ENCODE data around the gene SCLT1. TPM values are rescaled to one million over a fixed set of nuclear protein-coding genes. Genes with fewer than 3 reads are reported as not detected.

SCLT1 gene
- total and polyA plus RNA-seq, 2 donors (not counting 1 experiment from before 2014, with no cell fraction given): 3.5 to 27.2 TPM

DNA sequence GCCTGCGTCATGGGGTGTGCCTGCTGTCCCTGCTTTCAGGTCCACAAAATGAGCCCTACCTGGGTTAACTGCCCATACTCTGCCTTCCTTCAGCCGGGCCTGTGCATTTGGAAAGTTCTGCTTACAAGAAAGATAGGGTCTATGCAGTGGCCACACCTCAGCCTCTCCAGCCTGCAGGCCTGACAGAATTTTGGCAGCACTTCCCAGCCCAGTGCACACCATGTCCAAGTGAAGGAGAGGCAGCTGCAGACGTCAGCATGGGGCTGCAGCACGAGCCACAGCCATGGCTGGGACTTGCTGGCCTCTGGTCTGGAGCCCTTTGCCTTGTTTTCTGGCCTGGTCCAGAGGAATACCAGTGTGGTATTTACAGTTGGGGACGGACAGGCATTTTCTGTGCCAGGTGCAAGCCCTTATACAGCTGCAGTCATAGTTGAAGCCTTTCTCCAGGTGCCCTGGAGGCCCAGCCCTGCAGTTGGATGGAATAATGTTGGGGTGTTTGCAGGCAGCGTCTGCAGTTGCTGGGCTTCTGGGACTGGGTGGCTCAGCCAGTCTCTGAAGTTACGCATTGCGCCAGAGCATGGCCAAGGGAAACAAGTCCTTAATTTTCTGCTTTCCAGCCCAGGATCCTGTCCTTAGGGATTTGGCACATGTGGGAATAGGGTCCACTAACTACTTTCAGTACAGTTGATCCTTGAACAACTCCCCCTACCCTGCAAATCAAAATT lies 257.7 kb downstream of the SCLT1 start:
- Histone ChIP-seq H3K36me3 (replicated peaks in 1 of 2; ENCODE audit: control extremely low read depth in 1 of 2, control insufficient read depth in 1 of 2, extremely low read depth in 1 of 2, insufficient read depth in 2 of 2, low read length in 1 of 2) (peaks cover 0 to 16% of the 10 kb centered on the region in 2 experiments), H4K20me1 (ENCODE audit: control insufficient read depth, insufficient read depth, low read length, poor library complexity, severe bottlenecking) (peaks cover 92% of the 10 kb centered on the region), H3K27ac (ENCODE audit: low read length in 2 of 2) (no peak overlapping the region), H3K79me2 (ENCODE audit: control insufficient read depth, insufficient read depth, low read length) (peaks cover 98% of the 10 kb centered on the region), H2AFZ (ENCODE audit: insufficient read depth, low read depth, low read length, poor library complexity, severe bottlenecking) (no peak overlapping the region), H3K4me2 (replicated peaks; ENCODE audit: low read depth, low read length, poor library complexity, severe bottlenecking) (no peak overlapping the region), H3K9me3 (ENCODE audit: control extremely low read depth in 1 of 3, control insufficient read depth in 2 of 3, insufficient read depth in 1 of 3, low read length in 2 of 3) (no peaks in the 10 kb centered on the region), H3K9ac (ENCODE audit: low read length) (no peak overlapping the region), H3K4me1 (ENCODE audit: control insufficient read depth in 2 of 2, insufficient read depth in 2 of 2, low read length in 2 of 2) (peaks cover 10 to 18% of the 10 kb centered on the region in 2 donors), H3K27me3 (replicated peaks in 1 of 4; ENCODE audit: control extremely low read depth in 1 of 4, control insufficient read depth in 3 of 4, insufficient read depth in 4 of 4, low read length in 3 of 4) (no peaks in the 10 kb centered on the region), H3K4me3 (ENCODE audit: control extremely low read depth in 1 of 5, extremely low read depth in 1 of 5, insufficient read depth in 1 of 5, low read depth in 2 of 5, low read length in 4 of 5) (no peak overlapping the region)
- POLR2A ChIA-PET: no interaction called here
- CTCF ChIA-PET: no interaction called here
- H3K4me1 Mint-ChIP-seq: peaks cover 48% of the 10 kb centered on the region
- intact Hi-C loops (cut with micrococcal nuclease): no loop called here
- H3K9me3 Mint-ChIP-seq (ENCODE audit: insufficient read depth): no peaks in the 10 kb centered on the region
- no peak for TF ChIP-seq EZH2 (IDR thresholded peaks at IDR 0.05; ENCODE audit: borderline replicate concordance, insufficient read depth, low read depth, low read length, poor library complexity, severe bottlenecking)
- TF ChIP-seq, protein P1, sequence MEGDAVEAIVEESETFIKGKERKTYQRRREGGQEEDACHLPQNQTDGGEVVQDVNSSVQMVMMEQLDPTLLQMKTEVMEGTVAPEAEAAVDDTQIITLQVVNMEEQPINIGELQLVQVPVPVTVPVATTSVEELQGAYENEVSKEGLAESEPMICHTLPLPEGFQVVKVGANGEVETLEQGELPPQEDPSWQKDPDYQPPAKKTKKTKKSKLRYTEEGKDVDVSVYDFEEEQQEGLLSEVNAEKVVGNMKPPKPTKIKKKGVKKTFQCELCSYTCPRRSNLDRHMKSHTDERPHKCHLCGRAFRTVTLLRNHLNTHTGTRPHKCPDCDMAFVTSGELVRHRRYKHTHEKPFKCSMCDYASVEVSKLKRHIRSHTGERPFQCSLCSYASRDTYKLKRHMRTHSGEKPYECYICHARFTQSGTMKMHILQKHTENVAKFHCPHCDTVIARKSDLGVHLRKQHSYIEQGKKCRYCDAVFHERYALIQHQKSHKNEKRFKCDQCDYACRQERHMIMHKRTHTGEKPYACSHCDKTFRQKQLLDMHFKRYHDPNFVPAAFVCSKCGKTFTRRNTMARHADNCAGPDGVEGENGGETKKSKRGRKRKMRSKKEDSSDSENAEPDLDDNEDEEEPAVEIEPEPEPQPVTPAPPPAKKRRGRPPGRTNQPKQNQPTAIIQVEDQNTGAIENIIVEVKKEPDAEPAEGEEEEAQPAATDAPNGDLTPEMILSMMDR (IDR thresholded peaks at IDR 0.05): no peak
- H3K27me3 Mint-ChIP-seq: no peaks in the 10 kb centered on the region
- no peak overlapping the region for H3K27ac Mint-ChIP-seq
- 81% methylated on average over 8 of the region's 8 CpGs for WGBS (ENCODE audit: insufficient coverage)
- no peak overlapping the region for H3K4me3 Mint-ChIP-seq
- ATAC-seq (ENCODE audit: low read depth) (no peak), DNase-seq (no peak)

Small RNA genes lying within 50 kb of the gene (small RNA-seq; reads per million reads assigned to genes)
- gene AC093826.2 (ENCODE audit: insufficient read length, low read depth, low replicate concordance): not detected

Other genes starting within 250 kb of the SCLT1 start
- gene C4orf33, start 2.6 kb upstream of the SCLT1 start, total RNA-seq: 5.8 and 9.5 TPM in 2 replicates
- 9.0 and 9.9 TPM in 2 replicates for gene C4orf33, start 2.6 kb upstream of the SCLT1 start, polyA plus RNA-seq

Data from B cell (primary cell).